HEK293 (cell line): ENCODE results near the gene RB1.

Source experiments
- CTCF ChIP-seq: fragments of 450-650 bp; formaldehyde crosslinking; IDR thresholded peaks from 2 replicates; pipeline ENCODE4 v1.5.1; 2016; ENCODE audit warnings: missing biosample characterization, missing genetic modification characterization
- KLF1 ChIP-seq: fragments of 450-650 bp; formaldehyde crosslinking; IDR thresholded peaks from 2 replicates; pipeline ENCODE4 v1.5.1; 2016; ENCODE audit warnings: missing biosample characterization, missing genetic modification characterization
- REPIN1 ChIP-seq: fragments of 450-650 bp; formaldehyde crosslinking; IDR thresholded peaks from 2 replicates; pipeline ENCODE4 v1.5.1; 2017; ENCODE audit warnings: missing biosample characterization, missing genetic modification characterization, low read depth
- ZBTB49 ChIP-seq: fragments of 450-650 bp; formaldehyde crosslinking; IDR thresholded peaks from 2 replicates; pipeline ENCODE4 v1.5.1; 2016; ENCODE audit warnings: missing biosample characterization, missing genetic modification characterization, low read depth
- ZBTB7A ChIP-seq: fragments of 450-650 bp; formaldehyde crosslinking; IDR thresholded peaks from 2 replicates; pipeline ENCODE4 v1.5.1; 2016; ENCODE audit warnings: low read depth, missing biosample characterization, missing genetic modification characterization
- ZNF24 ChIP-seq: fragments of 450-650 bp; formaldehyde crosslinking; IDR thresholded peaks from 2 replicates; pipeline ENCODE4 v1.5.1; 2016; ENCODE audit warnings: missing biosample characterization, missing genetic modification characterization
- ZNF561 ChIP-seq: fragments of 450-650 bp; IDR thresholded peaks from 2 replicates; pipeline ENCODE4 v1.5.1; 2018; ENCODE audit warnings: missing biosample characterization, missing genetic modification characterization, borderline replicate concordance
- ZNF76 ChIP-seq: fragments of 450-650 bp; formaldehyde crosslinking; IDR thresholded peaks from 2 replicates; pipeline ENCODE4; 2016; ENCODE audit warnings: low read depth, missing biosample characterization, missing genetic modification characterization, borderline replicate concordance
- ZNF785 ChIP-seq: fragments of 450-650 bp; formaldehyde crosslinking; IDR thresholded peaks from 2 replicates; pipeline ENCODE4 v1.5.1; 2016; ENCODE audit warnings: missing biosample characterization, missing genetic modification characterization
- TF ChIP-seq, protein P1 (sequence below): fragments of 450-650 bp; formaldehyde crosslinking; IDR thresholded peaks from 2 replicates; pipeline ENCODE4 v1.5.1; 2016; ENCODE audit warnings: missing biosample characterization, missing genetic modification characterization
- TF ChIP-seq, protein P2 (sequence below): fragments of 450-650 bp; formaldehyde crosslinking; IDR thresholded peaks from 2 replicates; pipeline ENCODE4 v1.5.1; 2016; ENCODE audit warnings: missing biosample characterization, missing genetic modification characterization

- TF ChIP-seq REPIN1 (tag by site-specific recombination) (no peak), KLF1 (tag by site-specific recombination) (no peak), CTCF (tag by site-specific recombination) (no peak), ZNF24 (tag by site-specific recombination) (no peak), ZNF561 (tag by site-specific recombination) (no peak), ZNF785 (tag by site-specific recombination) (no peak), ZNF76 (tag by site-specific recombination) (no peak), ZBTB7A (tag by site-specific recombination) (no peak), ZBTB49 (tag by site-specific recombination) (no peak)
- TF ChIP-seq, protein P1, sequence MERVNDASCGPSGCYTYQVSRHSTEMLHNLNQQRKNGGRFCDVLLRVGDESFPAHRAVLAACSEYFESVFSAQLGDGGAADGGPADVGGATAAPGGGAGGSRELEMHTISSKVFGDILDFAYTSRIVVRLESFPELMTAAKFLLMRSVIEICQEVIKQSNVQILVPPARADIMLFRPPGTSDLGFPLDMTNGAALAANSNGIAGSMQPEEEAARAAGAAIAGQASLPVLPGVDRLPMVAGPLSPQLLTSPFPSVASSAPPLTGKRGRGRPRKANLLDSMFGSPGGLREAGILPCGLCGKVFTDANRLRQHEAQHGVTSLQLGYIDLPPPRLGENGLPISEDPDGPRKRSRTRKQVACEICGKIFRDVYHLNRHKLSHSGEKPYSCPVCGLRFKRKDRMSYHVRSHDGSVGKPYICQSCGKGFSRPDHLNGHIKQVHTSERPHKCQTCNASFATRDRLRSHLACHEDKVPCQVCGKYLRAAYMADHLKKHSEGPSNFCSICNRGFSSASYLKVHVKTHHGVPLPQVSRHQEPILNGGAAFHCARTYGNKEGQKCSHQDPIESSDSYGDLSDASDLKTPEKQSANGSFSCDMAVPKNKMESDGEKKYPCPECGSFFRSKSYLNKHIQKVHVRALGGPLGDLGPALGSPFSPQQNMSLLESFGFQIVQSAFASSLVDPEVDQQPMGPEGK: no peak
- TF ChIP-seq, protein P2, sequence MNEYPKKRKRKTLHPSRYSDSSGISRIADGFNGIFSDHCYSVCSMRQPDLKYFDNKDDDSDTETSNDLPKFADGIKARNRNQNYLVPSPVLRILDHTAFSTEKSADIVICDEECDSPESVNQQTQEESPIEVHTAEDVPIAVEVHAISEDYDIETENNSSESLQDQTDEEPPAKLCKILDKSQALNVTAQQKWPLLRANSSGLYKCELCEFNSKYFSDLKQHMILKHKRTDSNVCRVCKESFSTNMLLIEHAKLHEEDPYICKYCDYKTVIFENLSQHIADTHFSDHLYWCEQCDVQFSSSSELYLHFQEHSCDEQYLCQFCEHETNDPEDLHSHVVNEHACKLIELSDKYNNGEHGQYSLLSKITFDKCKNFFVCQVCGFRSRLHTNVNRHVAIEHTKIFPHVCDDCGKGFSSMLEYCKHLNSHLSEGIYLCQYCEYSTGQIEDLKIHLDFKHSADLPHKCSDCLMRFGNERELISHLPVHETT (tag by site-specific recombination): no peak
Measured at GRCh38 chr13:48380581-48380980, 77.0 kb downstream of the RB1 start.
